Fibroblast of gingiva (primary cell): ENCODE results near the gene CLEC6A.
"Not testable (repeated sequence)": the region's sequence is repeated elsewhere in the genome, so short reads cannot be mapped to it uniquely, and the experiment has no call there.

Experiments
- DNase-seq: peaks from one replicate; pipeline ENCODE4 v3.0.0-alpha.2; 2011; ENCODE audit warnings: low read depth

The CLEC6A gene

GRCh38 chr12:8495671-8496070 is 39.9 kb downstream of the CLEC6A start:
- not testable (repeated sequence) for DNase-seq

- DNase-seq: not testable (repeated sequence)
Measured at GRCh38 chr12:8496074-8496473, 40.3 kb downstream of the CLEC6A start.

GRCh38 chr12:8499616-8500015 is 43.9 kb downstream of the CLEC6A start:
- no peak for DNase-seq

GRCh38 chr12:8501720-8502119 is 46.0 kb downstream of the CLEC6A start:
- DNase-seq: no peak

GRCh38 chr12:8504351-8504750 is 48.6 kb downstream of the CLEC6A start:
- no peak for DNase-seq

GRCh38 chr12:8507596-8507995 is 51.8 kb downstream of the CLEC6A start:
- DNase-seq: no peak

- DNase-seq: no peak
Measured at GRCh38 chr12:8508223-8508622, 52.5 kb downstream of the CLEC6A start.

- DNase-seq: no peak
Measured at GRCh38 chr12:8508910-8509841, 53.4 kb downstream of the CLEC6A start.

- DNase-seq: no peak
Measured at GRCh38 chr12:8513256-8513655, 57.5 kb downstream of the CLEC6A start, which contains the start of gene CLEC4D. CLEC4D (plus strand) TSS chr12:8513503; CDS start chr12:8513733, 230 bp downstream.

GRCh38 chr12:8517971-8518370 is 62.2 kb downstream of the CLEC6A start:
- no peak for DNase-seq

GRCh38 chr12:8519171-8519570 is 63.4 kb downstream of the CLEC6A start:
- DNase-seq: no peak

- no peak for DNase-seq
Measured at GRCh38 chr12:8527250-8528130, 71.7 kb downstream of the CLEC6A start.
